GM20431 (cell line): ENCODE results near the gene TMEM150C.
"Not testable (repeated sequence)": the region's sequence is repeated elsewhere in the genome, so short reads cannot be mapped to it uniquely, and the experiment has no call there.

Experiments
- in situ Hi-C: fragments of 300-500 bp; cut with MseI, MboI; formaldehyde crosslinking; loops from one replicate; pipeline ENCODE4 v1.15.0; 2020; ENCODE audit warnings: low sequenced_read_pairs; ENCODE audit not compliant: unreplicated experiment

TMEM150C gene

DNA sequence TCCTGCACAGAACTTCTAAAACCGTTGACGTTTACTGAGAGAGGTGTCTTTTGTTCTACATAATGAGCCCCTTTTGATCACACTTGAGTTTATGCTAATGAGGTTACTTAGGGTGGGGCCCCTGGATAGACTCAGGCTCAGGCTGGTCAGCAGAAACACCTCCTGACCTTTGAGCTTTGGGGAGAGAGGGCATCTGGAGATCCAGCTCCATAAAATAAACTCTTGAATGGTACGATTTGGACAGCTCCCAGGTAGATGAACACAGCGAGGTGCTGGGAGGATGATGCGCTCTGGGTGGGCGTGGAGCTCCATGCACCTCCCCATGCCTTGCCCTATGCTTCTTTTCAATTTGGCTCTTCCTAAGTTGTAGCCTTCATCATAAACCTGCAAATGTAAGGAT is 79.4 kb downstream of the TMEM150C start:
- in situ Hi-C loops, result no loop called here

DNA sequence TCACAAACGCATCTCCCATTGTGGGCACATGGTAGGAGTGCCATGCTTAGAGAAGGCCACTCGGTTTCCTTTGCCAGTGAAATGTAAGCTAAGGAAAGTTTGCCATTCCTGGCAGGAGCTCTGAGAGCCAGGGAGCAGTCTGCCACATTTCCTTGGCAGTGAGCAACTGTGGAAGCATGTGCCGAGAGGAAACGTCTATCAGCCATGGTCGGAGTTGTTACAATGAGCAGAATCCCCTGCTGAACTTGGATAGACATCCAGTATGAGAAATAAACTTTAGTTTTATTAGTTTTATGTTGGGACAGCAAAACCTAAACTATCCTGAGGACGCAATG is 80.3 kb downstream of the TMEM150C start:
- in situ Hi-C loops, result no loop called here

GRCh38 chr4:82480771-82481505 is 80.8 kb downstream of the TMEM150C start:
- in situ Hi-C loops, result no loop called here

DNA sequence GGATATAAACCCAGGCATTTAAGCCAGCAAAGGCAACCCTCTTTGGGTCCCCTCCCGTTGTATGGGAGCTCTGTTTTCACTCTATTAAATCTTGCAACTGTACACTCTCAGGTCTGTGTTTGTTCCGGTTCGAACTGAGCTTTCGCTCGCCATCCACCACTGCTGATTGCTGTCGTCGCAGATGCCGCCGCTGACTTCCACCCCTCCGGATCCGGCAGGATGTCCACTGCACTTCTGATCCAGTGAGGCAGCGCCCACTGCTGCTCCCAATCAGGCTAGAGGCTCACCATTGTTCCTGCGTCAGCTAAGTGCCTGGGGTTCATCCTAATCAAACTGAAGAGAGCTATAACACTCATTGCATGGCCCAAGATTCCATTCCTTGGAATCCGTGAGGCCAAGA is 82.2 kb downstream of the TMEM150C start:
- in situ Hi-C loops, result no loop called here

DNA sequence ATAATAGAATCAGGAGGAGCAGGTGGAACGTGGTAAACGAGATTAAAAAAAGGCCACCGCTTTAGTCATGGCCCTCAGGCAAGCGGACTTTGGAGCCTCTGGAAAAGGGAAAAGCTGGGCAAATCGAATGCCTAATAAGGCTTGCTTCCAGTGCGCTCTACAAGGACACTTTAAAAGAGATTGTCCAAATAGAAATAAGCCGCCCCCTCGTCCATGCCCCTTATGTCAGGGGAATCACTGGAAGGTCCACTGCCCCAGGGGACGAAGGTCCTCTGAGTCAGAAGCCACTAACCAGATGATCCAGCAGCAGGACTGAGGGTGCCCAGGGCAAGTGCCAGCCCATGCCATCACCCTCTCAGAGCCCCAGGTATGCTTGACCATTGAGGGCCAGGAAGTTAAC is 84.3 kb downstream of the TMEM150C start:
- in situ Hi-C loops, result not testable (repeated sequence)

DNA sequence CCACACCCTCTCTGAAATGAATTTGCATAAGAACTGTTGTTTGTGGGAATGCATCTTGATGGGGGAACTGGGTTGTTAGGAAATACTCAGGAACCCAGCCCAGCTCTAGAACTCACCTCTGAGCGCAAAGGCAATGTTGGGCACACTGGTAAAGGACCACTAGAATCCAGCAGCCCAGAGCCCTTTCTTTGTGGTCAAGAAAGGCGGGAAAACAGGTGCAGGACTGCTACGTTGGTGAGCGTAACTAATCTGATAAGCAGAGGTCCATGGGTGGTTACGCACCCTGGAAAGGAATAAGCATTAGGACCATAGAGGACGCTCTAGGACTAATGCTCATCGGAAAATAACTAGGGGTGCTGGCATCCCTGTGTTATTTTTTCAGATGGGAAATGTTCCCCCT is 85.9 kb downstream of the TMEM150C start:
- in situ Hi-C loops, result not testable (repeated sequence)

DNA sequence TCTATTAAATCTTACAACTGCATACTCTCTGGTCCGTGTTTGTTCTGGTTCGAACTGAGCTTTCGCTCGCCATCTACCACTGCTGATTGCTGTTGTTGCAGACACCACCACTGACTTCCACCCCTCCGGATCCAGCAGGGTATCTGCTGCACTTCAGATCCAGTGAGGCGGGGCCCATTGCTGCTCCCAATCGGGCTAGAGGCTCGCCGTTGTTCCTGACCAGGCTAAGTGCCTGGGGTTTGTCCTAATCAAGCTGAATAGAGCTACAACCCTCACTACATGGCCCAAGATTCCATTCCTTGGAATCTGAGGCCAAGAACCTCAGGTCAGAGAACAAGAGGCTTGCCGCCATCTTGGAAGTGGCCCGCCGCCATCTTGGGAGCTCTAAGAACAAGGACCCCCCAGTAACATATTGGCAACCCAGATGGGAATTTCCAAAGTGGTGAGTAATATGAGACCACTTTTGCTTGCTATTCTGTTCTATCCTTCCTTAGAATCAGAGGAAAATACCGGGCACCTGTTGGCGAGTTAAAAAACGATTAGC is 88.1 kb downstream of the TMEM150C start:
- in situ Hi-C loops, result loop anchor here (25.0 kb wide), 1 partner anchor 264 kb away; no protein-coding TSS in a partner anchor

DNA sequence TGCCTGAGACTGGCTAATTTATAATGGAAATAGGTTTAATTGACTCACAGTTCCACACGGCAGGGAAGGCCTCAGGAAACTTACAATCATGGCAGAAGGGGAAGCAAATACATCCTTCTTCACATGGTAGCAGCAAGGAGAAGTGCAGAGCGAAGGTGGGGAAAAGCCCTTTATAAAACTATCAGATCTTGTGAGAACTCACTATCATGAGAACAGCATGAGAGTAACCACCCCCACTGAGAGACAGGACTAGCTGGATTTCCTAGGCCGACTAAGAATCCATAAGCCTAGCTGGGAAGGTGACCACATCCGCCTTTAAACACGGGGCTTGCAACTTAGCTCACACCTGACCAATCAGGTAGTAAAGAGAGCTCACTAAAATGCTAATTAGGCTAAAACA is 88.7 kb downstream of the TMEM150C start:
- in situ Hi-C loops, result loop anchor here (25.0 kb wide), 1 partner anchor 264 kb away; no protein-coding TSS in a partner anchor

GRCh38 chr4:82469791-82470345 is 91.9 kb downstream of the TMEM150C start:
- in situ Hi-C loops, result loop anchor here (25.0 kb wide), 1 partner anchor 267 kb away; no protein-coding TSS in a partner anchor

DNA sequence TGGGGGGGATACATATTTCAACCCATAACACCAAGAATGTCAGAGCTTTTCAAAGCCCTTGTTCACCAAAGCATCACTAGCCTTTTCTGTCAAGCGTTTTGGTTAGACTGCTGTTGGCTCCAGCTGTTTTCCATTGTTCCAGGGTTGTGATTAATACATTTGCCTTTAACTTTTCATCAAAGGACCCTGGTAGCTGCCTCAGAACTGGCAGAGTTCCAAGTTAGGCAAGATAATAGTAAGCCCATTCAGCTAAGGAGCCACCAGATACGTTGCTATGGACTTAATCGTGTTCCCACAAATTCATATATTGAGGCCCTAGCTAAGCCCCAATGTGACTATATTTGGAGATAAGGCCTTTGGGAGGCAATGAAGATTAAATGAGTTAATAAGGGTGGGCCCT is 94.3 kb downstream of the TMEM150C start:
- in situ Hi-C loops, result loop anchor here (25.0 kb wide), 1 partner anchor 270 kb away; no protein-coding TSS in a partner anchor

GRCh38 chr4:82463221-82463620 is 98.6 kb downstream of the TMEM150C start:
- in situ Hi-C loops, result loop anchor here (25.0 kb wide), 1 partner anchor 274 kb away; no protein-coding TSS in a partner anchor

DNA sequence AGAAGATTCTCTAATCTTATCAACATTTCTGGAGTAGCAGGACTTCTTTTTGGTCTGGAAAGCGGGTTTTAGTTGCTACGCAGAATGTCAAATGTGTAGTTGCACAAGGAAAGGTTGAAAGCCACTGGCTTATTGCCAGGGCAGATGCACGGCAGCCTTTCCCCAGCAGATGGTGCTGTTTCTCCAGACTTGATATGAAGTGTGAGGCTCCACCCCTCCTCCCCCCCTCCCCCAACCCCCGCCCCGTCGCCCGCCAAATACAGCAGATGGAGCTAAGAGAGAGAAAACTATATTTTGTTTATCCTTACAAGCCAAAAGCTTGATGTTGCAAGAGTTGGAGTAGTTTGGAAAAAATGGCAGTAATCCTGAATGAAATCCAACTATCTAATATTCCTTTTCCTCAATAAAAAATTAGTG is 99.4 kb downstream of the TMEM150C start:
- in situ Hi-C loops, result loop anchor here (25.0 kb wide), 1 partner anchor 275 kb away; no protein-coding TSS in a partner anchor

DNA sequence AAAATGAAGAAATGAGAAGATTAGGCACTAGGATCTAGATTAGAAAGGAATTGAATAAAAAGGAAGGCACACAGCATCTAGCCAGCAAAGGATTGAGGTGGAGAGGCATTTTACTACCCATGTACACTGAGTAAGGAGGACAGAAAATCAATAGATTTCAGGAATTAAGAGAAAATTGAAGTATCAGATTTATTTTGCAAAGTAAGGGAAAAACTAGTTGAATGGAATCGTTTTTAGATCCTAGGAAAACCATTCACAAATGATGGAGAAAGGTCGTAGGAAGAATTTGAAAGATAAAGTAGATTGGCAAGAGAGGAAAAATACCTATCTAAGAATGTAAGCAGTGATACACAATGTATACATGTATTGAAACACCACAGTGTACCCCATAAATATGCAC is 100.1 kb downstream of the TMEM150C start:
- in situ Hi-C loops, result loop anchor here (25.0 kb wide), 1 partner anchor 276 kb away; no protein-coding TSS in a partner anchor

DNA sequence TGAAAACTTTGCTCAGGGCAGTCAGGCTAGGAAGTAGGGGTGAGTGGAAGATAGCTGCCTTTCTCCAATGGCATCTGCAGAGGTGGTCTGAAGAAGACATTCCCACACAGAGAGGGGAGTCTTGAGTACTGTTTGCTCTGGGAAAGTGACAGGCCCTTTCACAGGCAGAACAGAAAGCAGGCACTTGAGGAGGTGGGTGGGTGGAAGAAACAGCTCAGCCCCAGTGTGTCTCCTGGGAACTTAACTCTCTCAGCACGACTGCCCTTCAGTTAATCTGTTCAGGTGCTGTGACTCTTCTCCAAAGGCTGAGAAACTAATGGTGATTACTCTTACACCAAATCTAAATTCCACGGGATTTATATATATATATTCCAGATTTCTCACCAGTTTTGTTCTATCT is 103.1 kb downstream of the TMEM150C start:
- in situ Hi-C loops, result loop anchor here (25.0 kb wide), 1 partner anchor 279 kb away; no protein-coding TSS in a partner anchor

- in situ Hi-C loops, result loop anchor here (25.0 kb wide), 1 partner anchor 280 kb away; no protein-coding TSS in a partner anchor
Measured at GRCh38 chr4:82457266-82457665, 104.5 kb downstream of the TMEM150C start.

GRCh38 chr4:82452026-82452425 is 109.8 kb downstream of the TMEM150C start:
- in situ Hi-C loops, result loop anchor here (25.0 kb wide), 1 partner anchor 285 kb away; no protein-coding TSS in a partner anchor

GRCh38 chr4:82450966-82451755 is 110.6 kb downstream of the TMEM150C start:
- in situ Hi-C loops, result loop anchor here (25.0 kb wide), 1 partner anchor 286 kb away; no protein-coding TSS in a partner anchor

- in situ Hi-C loops, result no loop called here
Measured at GRCh38 chr4:82447886-82448285, 113.9 kb downstream of the TMEM150C start.

GRCh38 chr4:82439088-82439487 is 122.7 kb downstream of the TMEM150C start:
- in situ Hi-C loops, result no loop called here
